AML-193 (cell line): ENCODE results near the gene SEMA4C.

Experiments used
- DNase-seq, 2 experiments: peaks; one replicate each; lab custom pipeline; 2025; lab: John Stamatoyannopoulos, UW

Gene SEMA4C

DNA sequence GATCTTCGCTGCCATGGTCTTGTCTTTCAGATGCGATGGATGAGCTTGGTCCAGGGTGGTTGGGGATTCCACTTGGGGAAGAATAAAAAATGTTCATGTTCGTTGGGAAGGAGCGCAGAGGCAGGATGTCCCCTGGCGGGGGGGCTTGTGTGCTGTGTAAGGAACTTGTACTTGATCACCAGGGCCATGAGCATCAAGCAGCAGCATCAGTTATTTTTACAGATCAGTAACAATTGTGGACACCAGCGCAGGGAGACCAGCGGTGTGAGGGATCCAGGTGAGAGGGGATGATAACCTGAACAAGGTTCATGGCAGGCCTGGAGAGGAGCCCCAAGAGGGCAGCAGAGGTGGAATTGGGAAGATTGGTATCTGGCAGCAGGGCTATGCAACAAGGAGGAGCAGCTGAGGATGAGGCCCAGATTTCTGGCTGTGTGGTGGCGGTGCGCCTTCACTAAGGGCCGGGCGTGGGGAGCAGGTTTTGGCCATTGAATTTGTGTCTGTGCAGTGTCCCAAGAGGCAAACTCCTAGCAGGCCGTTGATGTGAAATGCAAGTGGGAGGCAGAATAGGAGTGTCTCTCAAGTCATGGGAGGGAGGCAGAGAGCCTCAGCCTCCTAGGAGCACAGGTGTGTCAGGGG is 49.9 kb downstream of the SEMA4C start:
- DNase-seq, result no peak

DNA sequence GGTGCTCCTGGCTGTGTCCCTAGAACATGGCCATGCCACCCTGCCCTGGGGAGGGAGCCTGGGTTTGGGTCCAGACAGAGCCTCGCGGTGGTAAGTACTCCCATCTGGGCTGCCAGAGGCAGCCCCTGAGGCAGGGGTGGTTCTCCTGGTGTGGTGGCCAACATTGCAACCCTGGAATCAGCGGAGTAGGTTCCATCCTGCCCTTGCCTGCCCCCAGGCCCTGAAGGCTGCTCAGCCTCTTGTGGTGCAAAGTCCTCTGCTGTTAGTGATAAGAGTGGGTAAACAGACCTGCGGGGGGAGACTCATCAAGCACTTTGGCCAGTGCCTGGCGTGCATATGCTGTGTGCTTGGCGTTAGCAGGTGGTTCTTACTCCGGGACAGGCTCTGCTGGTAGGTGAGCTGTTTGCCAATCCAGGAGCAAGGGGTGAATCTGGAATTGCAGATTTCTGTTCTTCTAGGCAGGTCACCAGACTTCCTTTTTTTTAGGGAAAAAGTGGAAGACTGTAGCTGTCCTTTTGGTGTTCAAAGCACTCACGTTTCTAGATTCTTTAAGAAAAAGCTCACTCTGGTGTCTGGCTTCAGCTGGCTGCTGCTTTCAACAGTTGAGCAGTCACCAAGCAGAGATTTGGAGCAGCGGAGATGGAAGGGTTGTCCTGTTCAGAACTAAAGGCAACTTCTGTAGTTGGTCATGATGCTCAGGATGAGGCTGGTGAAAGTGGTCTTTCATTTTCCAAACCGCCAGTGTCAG is 50.6 kb downstream of the SEMA4C start:
- DNase-seq, result no peak

DNA sequence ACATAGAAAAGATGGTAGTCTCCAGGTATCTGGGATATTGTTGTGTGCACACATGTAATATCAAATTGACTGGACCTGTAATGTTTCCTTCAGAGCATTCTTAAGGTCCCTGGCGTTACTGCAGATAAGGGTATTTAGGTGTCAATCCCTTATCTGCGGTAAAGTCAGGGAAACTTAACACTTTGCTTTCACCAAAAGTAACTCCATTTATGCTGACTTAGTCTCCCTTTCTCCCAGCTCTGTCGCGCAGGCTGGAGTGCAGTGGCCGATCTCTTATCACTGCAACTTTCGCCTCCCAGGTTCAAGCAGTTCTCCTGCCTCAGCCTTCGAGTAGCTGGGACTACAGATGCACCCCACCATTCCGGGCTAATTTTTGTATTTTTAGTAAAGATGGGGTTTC is 52.0 kb downstream of the SEMA4C start:
- no peak for DNase-seq

DNA sequence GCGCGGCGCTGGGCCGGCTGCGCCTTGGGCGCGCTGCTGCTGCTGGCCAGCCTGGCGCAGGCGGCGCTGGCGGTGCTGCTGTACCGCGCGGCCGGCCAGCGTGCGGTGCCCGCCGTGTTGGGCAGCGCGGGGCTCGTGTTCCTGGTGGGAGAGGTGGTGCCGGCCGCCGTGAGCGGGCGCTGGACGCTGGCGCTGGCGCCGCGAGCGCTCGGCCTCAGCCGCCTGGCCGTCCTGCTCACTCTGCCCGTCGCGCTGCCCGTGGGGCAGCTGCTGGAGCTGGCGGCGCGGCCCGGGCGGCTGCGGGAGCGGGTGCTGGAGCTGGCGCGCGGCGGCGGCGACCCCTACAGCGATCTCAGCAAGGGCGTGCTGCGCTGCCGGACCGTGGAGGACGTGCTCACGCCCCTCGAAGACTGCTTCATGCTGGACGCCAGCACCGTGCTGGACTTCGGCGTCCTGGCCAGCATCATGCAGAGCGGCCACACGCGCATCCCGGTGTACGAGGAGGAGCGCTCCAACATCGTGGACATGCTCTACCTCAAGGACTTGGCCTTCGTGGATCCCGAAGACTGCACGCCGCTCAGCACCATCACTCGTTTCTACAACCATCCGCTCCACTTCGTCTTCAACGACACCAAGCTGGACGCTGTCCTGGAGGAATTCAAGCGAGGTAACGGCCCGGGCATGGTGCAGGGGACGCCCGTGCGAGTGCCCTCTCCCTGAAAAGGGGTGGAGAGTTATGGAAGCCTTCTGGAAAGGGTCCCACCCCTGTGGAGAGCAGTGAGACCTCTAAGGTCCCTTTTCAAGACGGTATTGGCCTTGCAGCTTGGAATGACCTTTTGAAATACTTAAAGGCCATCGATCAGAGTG is 52.8 kb downstream of the SEMA4C start:
- no peak for DNase-seq

DNA sequence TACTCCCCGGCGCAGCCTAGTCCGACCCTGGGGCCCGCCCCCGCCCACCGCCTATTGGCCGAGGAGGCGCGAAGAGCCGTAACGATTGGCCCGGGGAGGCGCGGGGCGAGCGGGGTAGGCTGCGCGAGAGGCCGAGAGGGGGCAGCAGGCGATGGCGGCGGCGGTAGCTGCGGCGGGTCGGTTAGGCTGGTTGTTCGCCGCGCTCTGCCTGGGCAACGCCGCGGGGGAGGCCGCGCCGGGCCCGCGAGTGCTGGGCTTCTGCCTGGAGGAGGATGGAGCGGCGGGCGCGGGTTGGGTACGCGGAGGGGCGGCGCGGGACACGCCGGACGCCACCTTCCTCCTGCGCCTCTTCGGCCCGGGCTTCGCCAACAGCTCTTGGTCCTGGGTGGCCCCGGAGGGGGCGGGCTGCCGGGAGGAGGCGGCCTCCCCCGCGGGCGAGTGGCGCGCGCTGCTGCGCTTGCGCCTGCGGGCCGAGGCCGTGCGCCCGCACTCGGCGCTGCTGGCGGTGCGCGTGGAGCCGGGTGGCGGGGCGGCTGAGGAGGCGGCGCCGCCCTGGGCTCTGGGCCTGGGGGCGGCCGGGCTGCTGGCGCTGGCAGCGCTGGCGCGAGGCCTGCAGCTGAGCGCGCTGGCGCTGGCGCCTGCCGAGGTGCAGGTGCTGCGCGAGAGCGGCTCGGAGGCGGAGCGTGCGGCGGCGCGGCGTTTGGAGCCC is 53.6 kb downstream of the SEMA4C start, which contains the start of gene CNNM3:
TSS of gene CNNM3 (plus strand) at position 142 of the 709 bp plus-strand sequence. CDS start at position 152, 10 bp downstream.
- peak; percentile 76 to 83 for DNase-seq

DNA sequence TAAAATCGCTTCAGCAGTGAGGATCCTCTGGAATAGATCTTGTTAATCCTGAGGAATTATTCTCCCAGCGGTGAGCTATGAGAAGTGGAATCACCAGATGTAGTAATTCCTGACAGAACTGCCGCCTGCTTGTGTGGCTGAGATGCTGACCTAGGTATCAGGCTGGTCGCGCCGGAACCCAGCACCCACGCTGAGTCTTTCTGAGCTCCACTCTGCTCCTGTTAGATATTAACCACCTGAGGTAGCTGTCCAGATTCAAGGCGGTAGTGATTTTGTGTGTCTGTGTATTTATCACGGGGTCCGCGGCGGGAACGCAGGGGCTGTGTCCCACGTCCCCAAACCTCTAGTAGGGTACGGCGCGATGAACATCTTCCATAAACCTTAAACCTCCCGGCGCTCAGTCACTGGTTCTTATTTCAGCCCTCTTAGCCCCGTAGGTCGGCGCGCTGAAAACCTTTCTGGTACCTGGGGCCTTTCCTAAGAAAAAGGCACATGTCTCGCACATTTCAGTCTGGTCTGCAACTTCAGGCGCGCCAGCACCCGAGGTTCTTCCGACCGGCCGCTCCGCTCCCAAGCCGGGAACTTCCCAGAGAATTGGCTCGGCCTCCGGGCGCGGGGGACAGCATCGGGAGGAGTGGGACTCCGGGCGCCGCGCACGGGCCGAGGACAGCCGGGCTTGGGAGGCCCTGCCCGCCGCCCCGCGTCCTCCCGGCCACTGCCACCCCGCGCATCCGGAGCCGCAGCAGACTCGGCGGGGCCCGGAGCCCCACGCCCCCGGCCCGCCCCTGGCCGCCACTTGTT is 54.4 kb downstream of the SEMA4C start:
- DNase-seq, result no peak

DNA sequence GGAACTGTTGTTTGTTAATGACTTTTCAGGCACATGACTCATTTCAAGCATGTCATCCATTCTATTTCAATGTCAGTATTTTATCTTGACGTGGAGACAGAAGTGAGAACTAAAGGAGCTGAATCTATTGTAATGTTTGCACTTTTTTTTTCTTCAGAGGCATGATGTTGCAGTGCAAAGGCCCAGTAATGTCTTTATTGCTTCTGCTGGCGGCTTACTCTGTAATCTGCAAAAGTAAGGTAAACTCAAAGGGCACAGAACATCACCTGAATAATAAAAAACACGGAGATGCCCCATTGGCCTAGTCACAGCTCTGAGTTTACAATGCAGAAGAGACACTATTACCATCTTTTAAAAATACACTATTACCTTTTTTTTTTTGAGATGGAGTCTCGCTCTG is 56.2 kb downstream of the SEMA4C start:
- DNase-seq, result no peak

DNA sequence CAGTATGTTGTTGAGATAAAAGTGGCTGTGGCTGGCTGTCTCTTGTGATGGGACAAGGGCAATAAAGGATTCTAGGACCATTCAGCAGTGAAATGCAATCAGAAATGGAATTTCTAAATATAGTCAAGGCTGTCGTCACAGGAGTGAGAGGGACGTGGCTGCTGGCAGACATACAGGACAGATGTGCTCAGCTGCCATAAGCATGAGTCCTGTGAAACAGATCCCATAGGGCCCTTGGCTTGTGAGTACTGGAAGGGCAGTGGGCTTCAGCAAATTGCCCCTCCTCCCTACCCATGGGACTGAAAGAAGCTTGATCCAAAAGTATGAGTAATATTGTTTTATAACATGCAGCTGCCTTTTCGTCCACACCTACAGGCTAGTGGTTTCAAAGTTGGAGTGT is 58.0 kb downstream of the SEMA4C start:
- no peak for DNase-seq

DNA sequence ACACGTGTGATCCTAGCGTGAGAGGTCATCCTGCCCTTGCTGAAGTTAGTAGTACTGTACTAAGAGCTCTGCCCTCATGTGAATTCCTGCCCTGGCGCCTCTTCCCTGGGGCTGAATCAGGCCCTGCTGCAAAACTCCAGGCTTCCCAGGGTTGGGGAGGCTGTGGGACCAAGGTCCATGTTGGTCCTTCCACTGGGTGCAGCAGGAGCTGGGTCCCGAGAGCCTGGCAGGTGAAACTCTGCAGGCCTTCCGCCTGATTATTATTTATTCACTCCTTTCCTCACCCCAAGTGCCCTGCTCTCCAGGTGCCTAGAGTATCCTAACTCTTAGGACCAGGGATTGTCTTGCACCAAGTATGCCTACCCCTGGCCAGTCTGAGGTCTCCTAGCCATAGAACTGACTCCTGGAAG is 59.1 kb downstream of the SEMA4C start:
- DNase-seq, result no peak

DNA sequence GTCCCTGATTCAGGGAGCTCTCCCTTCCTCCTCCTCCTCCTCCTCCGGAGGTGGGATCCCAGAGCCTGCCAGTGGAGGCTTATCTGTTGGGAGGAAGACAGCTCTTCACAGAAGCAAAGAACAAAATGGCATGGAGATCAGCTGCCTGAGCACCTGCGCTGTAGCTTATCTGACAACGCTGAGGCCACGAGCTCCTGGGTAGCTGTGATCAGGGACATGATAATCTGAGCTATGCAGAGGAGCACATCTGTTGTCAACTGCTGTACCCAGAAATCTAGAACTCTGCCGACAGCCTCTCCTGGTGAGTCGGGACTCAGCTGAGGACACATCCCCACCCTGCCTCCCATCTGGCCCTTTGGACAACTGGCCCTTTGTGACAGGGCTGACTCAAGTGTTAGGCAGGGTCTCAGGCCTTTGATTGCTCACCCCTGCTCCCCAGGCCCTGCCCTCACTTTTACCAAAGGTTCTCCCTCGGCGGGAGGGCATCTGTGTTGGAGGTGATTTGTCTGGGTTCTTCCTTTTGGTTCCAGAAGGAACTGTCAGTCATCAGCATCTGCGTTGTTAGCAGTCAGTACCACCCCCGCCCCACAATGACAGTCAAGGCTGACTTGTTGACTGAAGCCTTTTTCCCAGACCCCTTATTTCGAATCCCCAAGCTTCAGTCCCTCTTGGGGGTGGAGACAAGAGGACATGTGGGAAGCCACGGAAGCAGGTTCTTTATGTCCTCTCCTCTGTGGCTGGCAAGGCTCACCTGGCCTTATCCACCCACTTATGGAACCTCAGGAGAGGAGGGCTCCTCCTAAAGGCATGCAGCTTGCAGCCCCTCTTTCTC is 59.7 kb downstream of the SEMA4C start:
- DNase-seq, result no peak
